Calu3 (cell line): ENCODE results near the gene STK11. TPM values are rescaled to one million over a fixed set of nuclear protein-coding genes. Genes with fewer than 3 reads are reported as not detected.

ENCODE experiments used
- BruUV-seq: library from RNA; stranded (reverse); fragments of 400-500 nt; replicated peaks from 2 replicates; lab custom pipeline; 2021; lab: Mats Ljungman, UMichigan
- CTCF ChIA-PET: fragments of 300-600 bp; sonication (Branson Sonifier 250); formaldehyde crosslinking; loops from one replicate; lab custom pipeline; 2022; ENCODE audit warnings: antibody characterized with exemption; lab: Charles Lee
- DNase-seq: peaks from one replicate; pipeline ENCODE4 v3.0.0; 2022
- H3K27ac Mint-ChIP-seq: one replicate; pipeline ENCODE4 v1.8.0; 2022; ENCODE audit warnings: mixed read lengths; ENCODE audit not compliant: unreplicated experiment
- H3K27me3 Mint-ChIP-seq: one replicate; pipeline ENCODE4 v1.8.0; 2022; ENCODE audit warnings: mixed read lengths; ENCODE audit not compliant: unreplicated experiment
- H3K36me3 Mint-ChIP-seq: one replicate; pipeline ENCODE4 v1.8.0; 2022; ENCODE audit warnings: mild to moderate bottlenecking, moderate library complexity, mixed read lengths; ENCODE audit not compliant: insufficient read depth, unreplicated experiment
- H3K4me1 Mint-ChIP-seq: one replicate; pipeline ENCODE4 v1.8.0; 2022; ENCODE audit warnings: mild to moderate bottlenecking, low read depth, mixed read lengths; ENCODE audit not compliant: unreplicated experiment
- H3K4me3 Mint-ChIP-seq: one replicate; pipeline ENCODE4 v1.8.0; 2022; ENCODE audit warnings: mild to moderate bottlenecking, low read depth, moderate library complexity, mixed read lengths; ENCODE audit not compliant: unreplicated experiment
- H3K9me3 Mint-ChIP-seq: one replicate; pipeline ENCODE4 v1.8.0; 2022; ENCODE audit warnings: low read depth, mixed read lengths; ENCODE audit not compliant: unreplicated experiment
- intact Hi-C: fragments of 100-400 bp; cut with micrococcal nuclease; formaldehyde crosslinking; loops from one replicate; pipeline ENCODE4 v1.10.0; 2022; ENCODE audit not compliant: unreplicated experiment
- total RNA-seq: library from RNA; stranded (reverse); gene quantifications from 2 replicates; pipeline ENCODE4 v1.2.3, GENCODE V29; 2022
- TF ChIP-seq, protein P1 (sequence below): fragments of 200-600 bp; IDR thresholded peaks from one replicate; pipeline ENCODE4 v1.8.0; 2022; ENCODE audit warnings: antibody characterized with exemption; ENCODE audit not compliant: unreplicated experiment

The STK11 gene
- total RNA-seq, 1 experiment from 2014 or later: 58.3 TPM

DNA sequence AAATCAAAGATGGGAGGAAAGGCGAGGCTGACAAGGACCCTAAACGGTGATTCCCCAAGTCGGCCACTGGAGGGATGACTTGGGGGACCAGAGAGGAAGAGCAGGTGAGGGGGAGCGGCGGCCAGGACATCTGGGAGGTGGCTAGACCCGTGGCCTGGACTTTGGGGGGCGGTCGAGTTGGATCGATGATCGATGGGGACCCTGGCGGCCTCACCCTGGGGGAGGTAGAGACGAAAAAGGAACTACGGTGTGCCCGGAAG lies 55.9 kb downstream of the STK11 start:
- Mint-ChIP-seq H3K9me3 (no peaks in the 10 kb centered on the region), H3K27ac (peak overlapping the region; percentile 97), H3K4me1 (peaks cover 29% of the 10 kb centered on the region), H3K36me3 (peaks cover 79% of the 10 kb centered on the region), H3K4me3 (peak overlapping the region; percentile 90), H3K27me3 (no peaks in the 10 kb centered on the region)
- CTCF ChIA-PET: interaction anchor here (1.2 to 1.7 kb wide), 2 partner anchors 8 to 17 kb away, joined by 4 to 6 read pairs; no protein-coding TSS in a partner anchor
- intact Hi-C loops: no loop called here
- DNase-seq: no peak
- TF ChIP-seq, protein P1, sequence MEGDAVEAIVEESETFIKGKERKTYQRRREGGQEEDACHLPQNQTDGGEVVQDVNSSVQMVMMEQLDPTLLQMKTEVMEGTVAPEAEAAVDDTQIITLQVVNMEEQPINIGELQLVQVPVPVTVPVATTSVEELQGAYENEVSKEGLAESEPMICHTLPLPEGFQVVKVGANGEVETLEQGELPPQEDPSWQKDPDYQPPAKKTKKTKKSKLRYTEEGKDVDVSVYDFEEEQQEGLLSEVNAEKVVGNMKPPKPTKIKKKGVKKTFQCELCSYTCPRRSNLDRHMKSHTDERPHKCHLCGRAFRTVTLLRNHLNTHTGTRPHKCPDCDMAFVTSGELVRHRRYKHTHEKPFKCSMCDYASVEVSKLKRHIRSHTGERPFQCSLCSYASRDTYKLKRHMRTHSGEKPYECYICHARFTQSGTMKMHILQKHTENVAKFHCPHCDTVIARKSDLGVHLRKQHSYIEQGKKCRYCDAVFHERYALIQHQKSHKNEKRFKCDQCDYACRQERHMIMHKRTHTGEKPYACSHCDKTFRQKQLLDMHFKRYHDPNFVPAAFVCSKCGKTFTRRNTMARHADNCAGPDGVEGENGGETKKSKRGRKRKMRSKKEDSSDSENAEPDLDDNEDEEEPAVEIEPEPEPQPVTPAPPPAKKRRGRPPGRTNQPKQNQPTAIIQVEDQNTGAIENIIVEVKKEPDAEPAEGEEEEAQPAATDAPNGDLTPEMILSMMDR: no peak
- no TSS peak for BruUV-seq

DNA sequence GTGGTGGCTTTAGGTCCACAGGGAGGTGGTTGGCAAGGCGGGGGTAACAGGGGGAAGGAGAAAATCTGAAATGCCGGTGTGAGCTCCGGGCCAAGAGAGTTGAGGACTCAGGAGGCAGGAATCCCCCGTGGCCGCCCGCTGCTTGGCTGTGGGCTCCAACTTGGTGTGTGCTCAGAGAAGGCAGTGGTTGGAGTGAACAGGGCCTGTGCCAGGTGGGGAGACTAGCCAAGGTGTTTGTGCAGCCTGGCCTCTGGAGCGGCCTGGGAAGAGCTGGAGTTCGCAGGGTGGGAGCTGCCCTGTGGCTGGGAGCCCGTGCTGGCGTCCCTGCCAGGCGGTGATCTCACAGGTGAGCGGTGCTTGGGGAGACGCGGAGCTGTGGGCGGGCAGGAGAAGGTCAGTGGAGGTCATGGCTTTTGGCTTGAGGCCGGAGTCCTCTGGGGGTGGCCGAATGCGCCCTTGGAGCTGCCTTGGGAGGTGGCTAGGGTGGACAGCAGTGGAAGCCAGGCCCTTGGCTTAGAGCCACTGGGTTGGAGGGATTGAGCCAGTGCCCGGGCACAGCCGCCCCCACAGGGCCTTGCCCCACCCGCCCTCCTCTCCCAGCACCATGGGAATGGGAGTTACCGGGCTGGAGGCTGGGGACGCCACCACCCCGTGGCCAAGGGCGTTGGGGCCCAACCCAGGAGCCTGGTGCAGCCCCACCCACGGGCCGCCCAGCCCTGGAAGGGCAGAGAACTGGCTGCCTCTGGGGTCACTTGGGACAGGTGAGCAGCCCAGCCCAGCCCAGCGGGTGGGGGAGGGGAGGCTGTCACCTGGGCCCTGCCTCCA lies 56.4 kb downstream of the STK11 start:
- peaks cover 31% of the 10 kb centered on the region for H3K4me1 Mint-ChIP-seq
- intact Hi-C loops: no loop called here

DNA sequence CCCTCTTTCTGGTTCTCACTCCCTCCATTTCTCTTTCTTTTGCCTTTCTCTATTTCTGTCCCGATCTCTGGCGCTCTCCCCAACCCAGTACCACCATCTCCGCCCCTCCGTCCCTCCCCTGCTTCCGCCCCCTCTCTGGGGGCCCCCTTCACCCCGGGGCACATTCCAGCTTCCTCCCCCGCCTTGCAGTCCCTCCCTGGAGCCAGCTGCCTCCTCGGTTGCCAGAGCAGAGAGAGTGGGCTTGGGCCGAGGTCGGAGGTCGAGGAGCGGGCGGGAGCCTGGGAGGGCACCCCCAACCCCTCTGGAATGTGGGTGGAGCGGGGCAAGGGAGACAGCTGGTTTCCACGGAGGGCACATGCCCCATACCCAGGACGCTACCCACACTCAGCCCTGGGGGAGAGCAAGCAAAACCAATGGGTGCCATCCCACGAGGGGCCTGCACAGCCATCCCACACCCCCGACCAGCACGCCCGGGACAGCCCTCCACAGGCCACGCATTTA lies 57.1 kb downstream of the STK11 start:
- H3K27me3 Mint-ChIP-seq: no peaks in the 10 kb centered on the region
- peak overlapping the region; percentile 90 for H3K4me3 Mint-ChIP-seq
- TF ChIP-seq, protein P1: no peak
- no peak for DNase-seq
- CTCF ChIA-PET: interaction anchor here (1.4 to 1.7 kb wide), 2 partner anchors 9 to 18 kb away, joined by 4 to 6 read pairs; no protein-coding TSS in a partner anchor
- intact Hi-C loops: no loop called here
- H3K36me3 Mint-ChIP-seq: peaks cover 79% of the 10 kb centered on the region
- no TSS peak for BruUV-seq
- H3K4me1 Mint-ChIP-seq: peaks cover 34% of the 10 kb centered on the region
- no peaks in the 10 kb centered on the region for H3K9me3 Mint-ChIP-seq
- no peak overlapping the region for H3K27ac Mint-ChIP-seq

More for the DNA sequence above, 56.4 kb downstream of the STK11 start:
- peak overlapping the region; percentile 97 for H3K27ac Mint-ChIP-seq
- H3K27me3 Mint-ChIP-seq: no peaks in the 10 kb centered on the region
- TSS peak; percentile 43 for BruUV-seq
- CTCF ChIA-PET: interaction anchor here (1.2 to 1.7 kb wide), 2 partner anchors 9 to 18 kb away, joined by 4 to 6 read pairs; no protein-coding TSS in a partner anchor
- H3K9me3 Mint-ChIP-seq: no peaks in the 10 kb centered on the region
- peaks cover 78% of the 10 kb centered on the region for H3K36me3 Mint-ChIP-seq
- peak; percentile 75 for DNase-seq
- TF ChIP-seq, protein P1: no peak
- H3K4me3 Mint-ChIP-seq: peak overlapping the region; percentile 90

DNA sequence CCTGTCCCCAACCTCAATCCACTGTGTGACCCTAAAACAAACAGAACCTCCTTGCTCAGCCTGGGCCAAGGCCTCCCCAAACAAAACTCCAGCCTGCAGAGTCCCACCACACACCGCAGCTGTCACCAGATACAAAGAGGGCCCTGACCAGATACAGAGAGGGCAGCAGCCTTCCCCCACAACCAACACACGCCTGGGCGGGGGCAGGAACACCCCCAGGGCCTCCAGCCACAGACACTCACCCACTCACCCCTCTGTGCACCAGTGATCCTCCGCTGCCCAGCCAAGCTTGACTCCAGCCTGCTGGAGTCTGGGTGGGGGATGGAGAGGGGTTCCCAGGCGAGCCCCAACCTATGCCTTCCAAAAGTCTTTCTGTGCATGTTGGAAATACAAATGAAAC lies 57.6 kb downstream of the STK11 start:
- H3K27ac Mint-ChIP-seq: no peak overlapping the region
- peaks cover 35% of the 10 kb centered on the region for H3K4me1 Mint-ChIP-seq
- intact Hi-C loops: no loop called here
- BruUV-seq: TSS peak; percentile 7
- TF ChIP-seq, protein P1: no peak
- peak overlapping the region; percentile 90 for H3K4me3 Mint-ChIP-seq
- CTCF ChIA-PET: interaction anchor here (1.4 kb wide), 1 partner anchor 19 kb away, joined by 4 read pairs; no protein-coding TSS in a partner anchor
- DNase-seq: no peak
- no peaks in the 10 kb centered on the region for H3K27me3 Mint-ChIP-seq
- no peaks in the 10 kb centered on the region for H3K9me3 Mint-ChIP-seq
- H3K36me3 Mint-ChIP-seq: peaks cover 79% of the 10 kb centered on the region
